T-helper 1 cell treated with Interleukin-12 subunit alpha and Interleukin-12 subunit beta and Interleukin-4 antibody, amounts not matched to agents 30 μg/mL and 1 μg/mL, for 36 hours (primary cell): ENCODE results near the gene GLCE.
A peak's percentile ranks its signal among the peaks of the same experiment; 100 is the strongest.

Experiments
- H3K27ac Mint-ChIP-seq: one replicate; pipeline ENCODE4 v1.8.0; 2021; ENCODE audit warnings: mild to moderate bottlenecking, mixed read lengths
- H3K27me3 Mint-ChIP-seq: one replicate; pipeline ENCODE4 v1.8.0; 2021; ENCODE audit warnings: low read depth, mixed read lengths
- H3K36me3 Mint-ChIP-seq: one replicate; pipeline ENCODE4 v1.8.0; 2021; ENCODE audit warnings: low read depth, mixed read lengths
- H3K4me1 Mint-ChIP-seq: one replicate; pipeline ENCODE4 v1.8.0; 2021; ENCODE audit warnings: low read depth, mixed read lengths
- H3K4me3 Mint-ChIP-seq: one replicate; pipeline ENCODE4 v1.8.0; 2021; ENCODE audit warnings: mild to moderate bottlenecking, moderate library complexity, mixed read lengths
- H3K9me3 Mint-ChIP-seq: one replicate; pipeline ENCODE4 v1.8.0; 2021; ENCODE audit warnings: mixed read lengths

The GLCE gene

DNA sequence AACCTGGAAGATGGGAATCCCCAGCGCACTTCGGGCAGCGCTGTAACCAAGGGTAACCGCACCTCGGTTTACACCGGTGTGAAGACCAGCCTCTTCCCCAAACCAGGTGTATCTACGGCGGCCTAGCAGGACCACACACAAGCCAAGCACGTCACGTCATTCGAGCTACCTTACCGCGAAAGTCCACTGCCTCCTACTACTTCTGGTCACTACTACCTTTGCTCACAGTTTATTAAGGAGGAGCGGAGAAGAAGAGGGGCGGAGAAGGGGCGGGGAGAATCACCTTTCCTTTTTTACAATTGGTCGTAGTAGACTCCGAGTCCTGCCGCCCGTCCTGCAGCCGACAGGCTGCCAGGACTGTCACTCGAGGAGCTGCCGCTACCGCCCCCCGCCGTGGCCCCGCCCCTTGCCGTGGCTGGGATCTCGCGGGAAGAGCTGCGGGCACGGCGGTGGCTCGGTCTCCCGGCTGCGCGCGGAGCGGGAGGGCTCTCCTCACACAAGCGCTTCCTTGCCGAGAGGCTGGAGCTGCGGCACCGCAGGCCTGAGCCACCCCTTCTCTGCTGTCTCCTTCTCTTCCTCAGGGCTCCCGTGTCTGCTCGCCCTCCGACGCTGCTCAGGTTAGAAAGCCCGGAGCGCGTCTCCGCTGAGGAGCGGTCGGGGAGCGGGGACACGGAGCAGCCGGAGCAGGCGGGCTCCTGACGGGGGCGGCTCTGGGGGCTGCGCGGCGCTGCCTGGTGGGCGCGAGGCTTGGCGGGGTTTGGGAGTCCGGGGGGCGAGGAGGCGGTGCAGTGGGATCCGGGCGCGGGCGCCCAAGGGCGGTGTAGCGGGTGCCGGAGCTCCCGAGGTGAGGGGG is at the start of gene GLCE:
GLCE (plus strand) TSS at position 495 of the 853 bp plus-strand sequence. CDS start 95,172 bp downstream, outside the sequence.
- Mint-ChIP-seq H3K4me3 (peak within 1 kb of the TSS; percentile 91), H3K27me3 (peaks cover 48% of the 10 kb centered on the region), H3K27ac (peak within 1 kb of the TSS; percentile 72), H3K4me1 (peaks cover 11% of the 10 kb centered on the region), H3K9me3 (no peaks in the 10 kb centered on the region), H3K36me3 (no peaks in the 10 kb centered on the region)

DNA sequence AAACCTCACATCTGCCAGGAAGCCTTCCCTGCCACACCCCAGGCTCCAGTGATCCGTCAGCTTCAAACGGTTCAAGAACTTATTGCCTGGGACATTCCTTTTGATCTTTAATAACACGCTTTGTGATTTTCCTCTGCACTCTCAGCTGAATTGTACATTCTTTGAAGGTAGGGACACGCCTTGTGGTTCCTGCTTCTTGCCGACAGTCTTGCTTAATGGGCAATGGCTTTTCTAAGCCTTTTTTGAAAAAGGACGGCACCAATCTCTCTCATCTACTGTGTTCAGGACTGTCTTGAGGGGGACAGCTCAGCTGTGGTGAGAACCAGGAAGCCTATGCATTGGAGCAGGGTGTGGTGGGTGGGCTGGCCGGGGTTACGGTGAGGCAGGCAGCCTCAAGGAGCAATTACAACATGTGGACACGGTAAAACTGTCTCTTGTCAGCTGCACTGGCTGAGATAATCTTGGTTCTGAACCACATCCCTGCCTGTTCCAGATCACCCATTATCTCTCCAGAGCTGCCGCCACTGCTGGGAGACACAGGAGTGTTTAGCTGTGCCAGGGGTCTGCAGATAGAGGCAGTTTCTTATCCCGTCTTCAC is 46.0 kb upstream of the GLCE start:
- Mint-ChIP-seq H3K27ac (no peak overlapping the region), H3K9me3 (no peaks in the 10 kb centered on the region), H3K4me1 (peaks cover 2% of the 10 kb centered on the region), H3K4me3 (no peak overlapping the region), H3K27me3 (peaks cover 27% of the 10 kb centered on the region), H3K36me3 (no peaks in the 10 kb centered on the region)

DNA sequence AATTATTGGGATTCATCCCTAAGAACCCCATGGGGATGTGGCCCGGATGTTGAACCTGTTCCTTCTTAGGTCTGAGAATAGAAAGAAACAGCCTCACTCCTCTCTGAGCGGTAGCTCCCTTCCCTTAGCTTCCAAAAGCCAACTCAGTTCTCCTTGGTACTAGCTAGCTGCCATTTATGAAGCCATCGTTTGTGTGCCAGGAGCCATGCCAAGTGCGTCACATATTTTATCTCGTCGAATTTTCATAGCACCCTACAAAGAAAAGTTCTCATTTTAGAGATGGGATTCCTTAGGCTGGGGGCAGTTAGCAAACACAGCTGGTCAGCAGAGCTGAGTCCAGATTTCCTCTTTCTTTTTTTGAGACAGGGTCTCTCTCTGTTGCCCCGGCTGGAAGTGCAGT is 45.4 kb upstream of the GLCE start:
- H3K27ac Mint-ChIP-seq, result no peak overlapping the region
- no peaks in the 10 kb centered on the region for H3K9me3 Mint-ChIP-seq
- H3K4me1 Mint-ChIP-seq, result peaks cover 2% of the 10 kb centered on the region
- no peak overlapping the region for H3K4me3 Mint-ChIP-seq
- peaks cover 27% of the 10 kb centered on the region for H3K27me3 Mint-ChIP-seq
- H3K36me3 Mint-ChIP-seq, result no peaks in the 10 kb centered on the region

DNA sequence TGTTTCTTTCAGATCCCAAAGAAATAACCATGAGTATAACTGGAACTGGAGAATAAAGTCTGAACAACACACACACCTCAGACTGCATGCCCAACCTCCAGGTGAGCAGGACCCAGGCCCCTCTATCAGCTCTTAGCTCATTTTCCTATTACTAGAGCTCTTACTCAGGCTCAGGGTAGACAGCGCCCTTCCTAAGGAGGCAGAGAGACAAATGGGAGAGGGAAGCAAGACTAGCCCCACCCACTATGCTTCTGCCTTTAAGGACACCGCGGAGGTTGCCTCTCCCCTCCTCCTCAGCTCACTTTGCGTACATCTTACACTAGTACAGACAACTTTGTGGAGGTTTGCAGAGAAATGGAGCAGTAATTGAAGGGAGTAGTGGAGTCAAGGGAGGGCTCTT is 44.0 kb upstream of the GLCE start:
- Mint-ChIP-seq H3K4me3 (no peak overlapping the region), H3K9me3 (no peaks in the 10 kb centered on the region), H3K4me1 (peaks cover 2% of the 10 kb centered on the region), H3K27ac (no peak overlapping the region), H3K27me3 (peaks cover 27% of the 10 kb centered on the region), H3K36me3 (no peaks in the 10 kb centered on the region)

DNA sequence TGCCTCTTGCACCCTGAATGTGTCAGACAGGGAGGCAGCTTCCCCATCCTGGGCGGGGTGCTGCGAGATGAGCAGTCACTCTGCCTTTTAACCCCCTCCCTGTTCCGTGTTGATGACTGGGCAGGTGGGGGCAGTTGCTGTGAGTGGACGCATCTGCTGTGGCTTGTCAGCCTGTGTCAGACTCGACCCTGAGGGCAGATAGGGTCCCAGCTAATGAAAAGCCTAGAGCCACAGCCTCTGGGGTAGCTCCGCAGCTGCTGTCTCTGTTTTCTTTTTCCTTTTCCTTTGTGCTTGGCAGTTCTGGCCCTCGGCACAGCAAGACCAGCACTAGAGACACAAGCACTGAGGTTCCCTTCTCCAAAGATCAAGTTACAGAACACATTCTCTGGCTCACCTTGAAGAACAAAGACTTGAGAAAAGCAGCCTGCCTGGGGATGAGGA is 43.0 kb upstream of the GLCE start:
- H3K27me3 Mint-ChIP-seq, result peaks cover 27% of the 10 kb centered on the region

DNA sequence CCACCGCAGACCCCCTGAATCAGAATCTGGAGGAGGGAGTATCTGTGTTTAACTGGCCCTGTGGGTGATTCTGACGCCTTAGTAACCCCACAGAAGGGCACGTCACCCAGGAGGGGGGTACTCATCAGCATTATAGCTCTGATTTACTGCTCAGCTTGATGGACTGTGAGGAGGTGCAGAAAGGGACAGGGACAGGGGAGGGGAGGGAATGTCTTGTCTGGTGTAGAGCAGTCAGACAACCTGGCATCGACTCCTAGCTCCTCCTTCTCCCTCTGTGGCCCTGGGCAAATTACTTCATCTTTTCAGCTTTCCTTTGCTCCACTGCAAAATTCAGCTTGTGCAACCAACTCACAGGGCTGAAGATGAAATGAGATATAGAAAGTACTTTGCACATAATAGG is 42.3 kb upstream of the GLCE start:
- peaks cover 27% of the 10 kb centered on the region for H3K27me3 Mint-ChIP-seq
- H3K9me3 Mint-ChIP-seq, result no peaks in the 10 kb centered on the region
- no peak overlapping the region for H3K4me3 Mint-ChIP-seq
- peaks cover 2% of the 10 kb centered on the region for H3K4me1 Mint-ChIP-seq
- no peak overlapping the region for H3K27ac Mint-ChIP-seq
- no peaks in the 10 kb centered on the region for H3K36me3 Mint-ChIP-seq

More for the DNA sequence above, 43.0 kb upstream of the GLCE start:
- Mint-ChIP-seq H3K4me1 (peaks cover 2% of the 10 kb centered on the region), H3K27ac (no peak overlapping the region), H3K9me3 (no peaks in the 10 kb centered on the region), H3K36me3 (no peaks in the 10 kb centered on the region), H3K4me3 (no peak overlapping the region)

DNA sequence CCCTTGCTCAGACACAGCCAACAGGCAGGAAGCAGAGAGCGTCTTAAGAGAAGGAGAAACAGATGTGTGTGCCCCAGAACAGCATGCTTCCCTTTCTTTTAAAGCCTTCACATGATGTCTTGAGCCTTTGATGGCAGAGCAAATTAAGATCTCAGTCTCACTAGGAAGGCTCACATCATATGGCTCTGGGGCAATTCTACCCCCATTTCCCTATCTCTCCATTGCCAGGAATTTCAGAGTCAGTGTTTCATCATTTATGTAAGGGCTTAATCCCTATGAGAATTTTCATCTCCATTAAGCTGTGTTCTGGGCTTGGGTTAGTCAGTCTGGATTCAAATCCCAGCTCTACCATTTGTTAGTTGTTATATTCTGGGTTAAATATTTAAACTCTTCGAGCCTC is 41.4 kb upstream of the GLCE start:
- Mint-ChIP-seq H3K36me3 (no peaks in the 10 kb centered on the region), H3K4me3 (no peak overlapping the region)

DNA sequence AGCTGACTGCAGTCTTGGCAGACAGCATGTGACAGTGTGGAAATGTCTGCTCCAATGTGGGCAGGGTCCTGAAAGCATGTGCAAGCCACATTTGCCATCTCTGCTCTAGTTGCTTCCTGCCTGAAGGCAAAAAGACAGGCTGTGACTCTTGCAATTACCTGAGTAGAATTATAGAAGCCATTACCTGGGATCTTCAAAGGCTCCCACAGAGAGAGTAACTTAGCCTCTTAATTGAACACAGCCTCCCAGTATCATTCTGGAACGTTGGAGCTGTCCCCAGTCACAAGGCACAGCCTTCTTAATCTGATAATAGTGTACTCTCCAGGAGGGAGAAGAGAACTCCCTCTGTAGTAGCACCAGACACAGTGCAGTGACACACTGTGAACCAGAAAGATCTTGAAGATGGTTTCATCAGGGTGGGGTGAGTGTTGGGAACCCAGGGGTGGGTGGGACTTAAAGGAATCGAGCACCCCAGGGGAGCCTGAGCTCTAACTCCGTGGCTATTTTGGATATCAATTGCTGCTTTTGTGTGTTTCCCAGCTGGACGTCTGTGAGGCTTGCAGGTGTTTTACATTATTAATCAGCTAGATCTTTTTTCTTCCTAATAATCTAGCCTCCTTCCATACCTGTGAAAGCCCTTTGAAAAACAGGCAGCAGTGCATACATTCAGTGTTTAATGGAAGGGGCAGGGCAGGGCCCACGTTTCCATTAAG is 40.6 kb upstream of the GLCE start:
- no peaks in the 10 kb centered on the region for H3K36me3 Mint-ChIP-seq
- H3K4me3 Mint-ChIP-seq, result no peak overlapping the region
- peaks cover 15% of the 10 kb centered on the region for H3K27me3 Mint-ChIP-seq
- no peak overlapping the region for H3K27ac Mint-ChIP-seq
- H3K9me3 Mint-ChIP-seq, result no peaks in the 10 kb centered on the region
- H3K4me1 Mint-ChIP-seq, result no peaks in the 10 kb centered on the region

More for the DNA sequence above, 41.4 kb upstream of the GLCE start:
- H3K4me1 Mint-ChIP-seq, result peaks cover 2% of the 10 kb centered on the region
- H3K9me3 Mint-ChIP-seq, result no peaks in the 10 kb centered on the region
- H3K27ac Mint-ChIP-seq, result no peak overlapping the region
- peaks cover 22% of the 10 kb centered on the region for H3K27me3 Mint-ChIP-seq

DNA sequence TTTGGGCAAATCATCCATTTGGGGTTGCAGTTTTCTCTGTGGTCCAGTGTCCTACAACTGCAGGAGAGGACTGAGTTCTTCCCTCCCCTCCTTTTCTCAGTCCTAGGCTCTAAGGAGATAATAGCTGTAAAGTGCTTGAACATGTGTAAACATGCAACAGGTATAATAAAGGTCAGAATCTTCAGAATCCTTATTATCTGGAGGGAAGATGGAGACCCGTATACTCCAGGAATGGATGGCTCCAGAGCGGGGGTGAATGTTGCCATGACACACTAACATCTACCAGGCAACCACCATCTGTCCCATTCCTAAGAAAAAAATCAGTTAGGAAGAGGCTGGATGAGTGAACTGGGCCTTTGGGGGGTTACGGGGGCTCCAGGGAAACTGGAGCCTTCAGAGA is 39.7 kb upstream of the GLCE start:
- H3K27ac Mint-ChIP-seq, result no peak overlapping the region
- H3K36me3 Mint-ChIP-seq, result no peaks in the 10 kb centered on the region
- no peak overlapping the region for H3K4me3 Mint-ChIP-seq
- peaks cover 3% of the 10 kb centered on the region for H3K4me1 Mint-ChIP-seq
- no peaks in the 10 kb centered on the region for H3K9me3 Mint-ChIP-seq
- H3K27me3 Mint-ChIP-seq, result peaks cover 15% of the 10 kb centered on the region

DNA sequence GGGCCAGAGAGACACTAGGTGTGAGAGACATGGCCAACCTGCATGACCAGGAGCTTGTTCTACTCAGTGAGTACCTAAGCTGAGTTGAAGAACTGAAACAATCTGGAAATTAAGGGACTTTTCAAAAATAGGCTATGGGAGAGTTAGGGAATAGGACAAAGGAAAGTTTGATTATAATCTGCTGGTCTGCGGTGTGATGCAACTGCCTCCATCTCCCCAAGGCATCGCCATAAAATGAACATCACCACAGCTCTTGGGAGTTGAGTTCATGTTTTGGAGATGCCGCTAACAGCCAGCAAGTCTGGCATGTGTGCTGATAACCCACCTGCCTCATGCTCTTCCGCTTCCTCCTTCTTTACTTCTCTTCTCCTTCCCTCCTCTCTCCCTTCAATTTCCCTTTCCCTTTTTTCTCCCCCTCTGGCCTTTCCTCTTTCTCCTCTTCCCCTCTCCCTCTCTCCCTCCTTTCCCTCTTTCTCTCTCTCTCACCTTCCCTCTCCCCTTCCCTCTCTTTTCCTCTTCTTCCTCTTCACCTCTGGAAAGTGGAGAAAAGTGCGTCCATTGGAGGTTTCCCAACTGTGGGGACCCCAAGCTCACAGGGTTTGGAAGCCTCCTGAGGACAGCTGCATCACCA is 39.1 kb upstream of the GLCE start:
- Mint-ChIP-seq H3K9me3 (no peaks in the 10 kb centered on the region), H3K36me3 (no peaks in the 10 kb centered on the region), H3K27ac (no peak overlapping the region), H3K4me1 (peaks cover 8% of the 10 kb centered on the region), H3K4me3 (no peak overlapping the region), H3K27me3 (peaks cover 15% of the 10 kb centered on the region)

DNA sequence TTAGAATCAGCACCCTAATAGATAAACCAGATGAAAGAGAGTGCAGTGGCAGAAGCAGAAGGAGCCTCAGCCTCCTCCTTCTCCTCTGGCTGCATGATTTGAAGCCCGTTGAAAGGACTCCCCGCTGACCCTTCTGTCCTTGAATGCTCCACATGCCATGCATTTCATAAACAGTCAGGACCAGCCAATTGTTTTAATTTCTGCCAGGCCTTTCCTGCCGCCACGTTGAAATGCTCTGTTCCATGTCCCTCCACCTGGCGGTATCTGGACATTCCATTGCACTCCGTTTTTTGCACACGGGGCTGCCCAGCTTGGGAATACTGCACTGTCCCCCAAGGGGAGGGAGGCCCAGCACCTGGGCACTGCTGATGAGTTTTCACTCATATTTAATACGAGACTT is 35.2 kb upstream of the GLCE start:
- Mint-ChIP-seq H3K9me3 (no peaks in the 10 kb centered on the region), H3K4me3 (no peak overlapping the region), H3K4me1 (peaks cover 8% of the 10 kb centered on the region), H3K36me3 (no peaks in the 10 kb centered on the region), H3K27me3 (no peaks in the 10 kb centered on the region), H3K27ac (no peak overlapping the region)

DNA sequence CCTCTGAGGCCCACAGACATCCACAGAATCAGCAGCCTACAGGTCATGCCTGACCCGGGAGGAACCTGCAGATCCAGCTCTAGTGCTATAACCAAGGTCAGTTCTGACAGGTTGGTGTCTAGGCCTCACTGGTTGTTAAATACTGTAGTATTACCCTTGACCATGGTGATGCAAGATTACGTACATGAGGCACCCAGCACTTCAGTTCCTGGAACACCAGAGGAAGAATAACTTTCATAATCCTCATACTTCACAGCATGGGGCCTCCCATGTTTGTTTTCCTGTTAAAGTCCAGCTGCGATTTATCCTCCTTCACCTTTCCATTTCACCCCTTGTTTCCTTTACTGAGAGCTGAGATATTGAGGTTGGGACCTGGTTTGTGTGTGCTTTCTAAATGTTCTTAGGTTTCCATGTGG is 34.4 kb upstream of the GLCE start:
- no peak overlapping the region for H3K4me3 Mint-ChIP-seq
- H3K9me3 Mint-ChIP-seq, result no peaks in the 10 kb centered on the region
- no peaks in the 10 kb centered on the region for H3K27me3 Mint-ChIP-seq
- H3K27ac Mint-ChIP-seq, result no peak overlapping the region
- H3K4me1 Mint-ChIP-seq, result peaks cover 8% of the 10 kb centered on the region
- H3K36me3 Mint-ChIP-seq, result no peaks in the 10 kb centered on the region

DNA sequence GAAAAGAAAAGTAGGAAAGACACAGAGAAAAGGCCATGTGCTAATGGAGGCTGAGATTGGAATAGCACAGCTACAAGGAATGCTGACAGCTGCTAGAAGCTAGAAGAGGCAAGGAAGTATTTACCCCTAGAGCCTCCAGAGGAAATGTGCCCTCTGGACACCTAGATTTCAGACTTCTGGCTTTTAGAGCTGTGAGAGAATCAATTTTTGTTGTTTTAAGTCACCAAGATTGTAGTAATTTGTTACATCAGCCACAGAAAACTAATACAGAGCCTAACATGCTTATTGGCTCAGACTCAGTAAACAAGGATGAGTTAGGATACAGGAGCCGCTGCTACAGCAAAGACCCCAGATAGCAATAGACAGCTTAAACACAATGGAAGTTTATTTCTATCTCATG is 33.1 kb upstream of the GLCE start:
- Mint-ChIP-seq H3K27me3 (no peaks in the 10 kb centered on the region), H3K9me3 (no peaks in the 10 kb centered on the region), H3K4me1 (peaks cover 8% of the 10 kb centered on the region), H3K4me3 (no peak overlapping the region), H3K27ac (no peak overlapping the region), H3K36me3 (no peaks in the 10 kb centered on the region)

DNA sequence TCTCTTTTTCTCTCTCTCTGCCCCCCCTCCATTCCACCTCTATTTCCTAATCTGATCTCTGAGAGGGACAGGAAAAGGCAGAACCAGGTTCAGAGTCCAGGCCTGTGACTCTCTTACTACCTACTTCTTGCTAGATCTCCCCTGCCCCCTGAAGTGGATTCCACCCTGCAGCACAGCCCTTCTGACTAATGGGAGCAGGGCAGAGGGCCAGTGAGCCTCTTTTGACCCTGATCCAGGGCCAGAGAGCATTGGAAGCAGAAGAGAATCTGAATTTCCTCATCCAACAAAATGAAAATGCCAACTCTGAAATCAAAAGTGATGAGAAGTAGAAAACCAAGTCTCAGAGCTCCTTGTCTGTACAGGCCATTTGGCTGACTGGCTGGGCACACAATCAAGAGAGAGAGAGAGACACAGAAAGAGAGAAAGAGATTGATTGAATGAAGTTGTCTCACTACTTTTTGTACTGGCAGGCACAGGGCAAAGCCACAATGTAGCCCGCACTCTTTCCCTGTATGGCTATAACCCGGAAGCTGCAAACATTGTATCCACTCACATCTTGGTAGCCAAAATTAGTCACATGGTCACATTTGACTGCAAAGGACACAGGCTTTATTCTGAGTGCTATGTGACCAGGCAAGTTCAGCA is 31.6 kb upstream of the GLCE start:
- Mint-ChIP-seq H3K27ac (no peak overlapping the region), H3K36me3 (no peaks in the 10 kb centered on the region), H3K4me1 (peaks cover 8% of the 10 kb centered on the region), H3K4me3 (no peak overlapping the region), H3K9me3 (no peaks in the 10 kb centered on the region), H3K27me3 (no peaks in the 10 kb centered on the region)
